Tibial nerve (tissue), 4 donors: ENCODE data around the gene UBE2L5. TPM values are rescaled to one million over a fixed set of nuclear protein-coding genes. Genes with fewer than 3 reads are reported as not detected.

Experiments
- DNase-seq, 2 donors: peaks; one replicate each; pipeline ENCODE4 v3.0.0-alpha.2; 2019; ENCODE audit warnings: low spot score in 2 of 2
- H3K27ac ChIP-seq, 4 donors: fragments of 200-600 bp; sonication (generic) in 3 of 4; one replicate each; pipeline ENCODE4 v1.5.1; 2017 to 2019; ENCODE audit warnings: mild to moderate bottlenecking in 1 of 4
- H3K27me3 ChIP-seq, 2 donors: fragments of 200-600 bp; sonication (generic) in 1 of 2; one replicate each; pipeline versions ENCODE4 v1.5.1 to v1.6.0; 2017 to 2019
- H3K36me3 ChIP-seq, 3 donors: fragments of 200-600 bp; sonication (generic); one replicate each; pipeline ENCODE4 v1.5.1; 2018 to 2019
- H3K4me1 ChIP-seq, 4 donors: fragments of 200-600 bp; sonication (generic) in 3 of 4; one replicate each; pipeline ENCODE4 v1.5.1; 2017 to 2019
- H3K4me3 ChIP-seq, 4 donors: fragments of 200-600 bp; sonication (generic) in 3 of 4; one replicate each; pipeline ENCODE4 v1.5.1; 2017 to 2019; ENCODE audit warnings: mild to moderate bottlenecking in 1 of 4, moderate library complexity in 1 of 4
- H3K9me3 ChIP-seq, 4 donors: fragments of 200-600 bp; sonication (generic) in 3 of 4; one replicate each; pipeline ENCODE4 v1.5.1; 2017 to 2019
- EP300 ChIP-seq, 2 donors: sonication (generic); formaldehyde crosslinking; IDR thresholded peaks; one replicate each; pipeline ENCODE4 v1.6.1; 2017; ENCODE audit warnings: antibody characterized with exemption in 2 of 2, mild to moderate bottlenecking in 1 of 2
- POLR2A ChIP-seq, 2 donors: fragments of 450-650 bp; IDR thresholded peaks; one replicate each; pipeline ENCODE4 v1.6.1; 2017; ENCODE audit warnings: antibody characterized with exemption in 2 of 2, mild to moderate bottlenecking in 2 of 2, moderate library complexity in 2 of 2
- WGBS, 2 donors: methylation state at CpG; one replicate each; pipeline ENCODE4 v1.1.5; 2018; 5-methylcytosine and 5-hydroxymethylcytosine counted together
- total RNA-seq, 4 donors: library from RNA; depleted of rRNA; stranded (reverse); fragments of >200 nt; gene quantifications; one replicate each; pipeline ENCODE4 v1.1.0, GENCODE V29; 2016
- TF ChIP-seq, protein P1 (sequence below), 5 experiments: fragments of 200-600 bp in 3 of 5; fragments of 450-650 bp in 2 of 5; sonication (generic) in 3 of 5; IDR thresholded peaks; one replicate each; pipeline ENCODE4 v1.5.1; 2016 to 2019; ENCODE audit warnings: antibody characterized with exemption in 5 of 5, mild to moderate bottlenecking in 3 of 5, moderate library complexity in 2 of 5

UBE2L5 gene
- total RNA-seq, 4 donors from 2014 or later, result not detected

DNA sequence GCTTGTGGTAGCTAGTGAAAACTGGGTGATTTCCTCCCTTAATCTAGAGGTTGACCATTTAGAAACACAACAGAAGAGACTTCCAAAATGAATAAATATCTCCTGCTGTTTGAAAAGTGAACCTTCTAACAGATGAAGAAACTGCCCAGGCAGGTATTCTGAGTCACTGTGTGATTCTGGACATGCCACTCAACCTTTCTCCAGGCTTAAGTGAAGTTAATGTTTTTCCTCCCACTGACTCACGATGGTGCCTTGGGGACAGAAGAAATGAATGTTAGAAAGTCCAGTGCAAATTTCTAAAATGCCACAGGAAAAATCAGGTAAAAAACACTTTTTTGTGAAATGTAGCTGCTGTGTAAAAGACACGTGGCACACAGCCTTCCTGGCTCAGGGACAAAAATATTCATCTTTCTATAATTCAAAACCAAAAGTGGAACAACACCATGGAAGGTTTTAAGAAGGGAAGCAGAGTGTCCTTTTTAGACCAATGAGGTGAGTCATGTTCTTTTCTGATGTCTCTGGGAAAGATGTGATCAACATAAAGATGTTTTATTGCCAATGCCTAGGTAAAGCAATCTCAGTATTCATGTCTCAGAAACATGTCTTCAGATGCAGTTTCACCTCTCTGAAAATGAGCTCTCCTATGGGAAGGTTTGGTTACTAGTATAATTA is 9.1 kb downstream of the UBE2L5 start:
- Histone ChIP-seq H3K27me3 (no peaks in the 10 kb centered on the region), H3K4me3 (no peak overlapping the region), H3K36me3 (no peaks in the 10 kb centered on the region), H3K9me3 (no peaks in the 10 kb centered on the region), H3K27ac (no peak overlapping the region), H3K4me1 (peaks cover 0 to 7% (median 3%) of the 10 kb centered on the region in 4 donors)
- no peak for TF ChIP-seq POLR2A (IDR thresholded peaks at IDR 0.05)
- TF ChIP-seq, protein P1, sequence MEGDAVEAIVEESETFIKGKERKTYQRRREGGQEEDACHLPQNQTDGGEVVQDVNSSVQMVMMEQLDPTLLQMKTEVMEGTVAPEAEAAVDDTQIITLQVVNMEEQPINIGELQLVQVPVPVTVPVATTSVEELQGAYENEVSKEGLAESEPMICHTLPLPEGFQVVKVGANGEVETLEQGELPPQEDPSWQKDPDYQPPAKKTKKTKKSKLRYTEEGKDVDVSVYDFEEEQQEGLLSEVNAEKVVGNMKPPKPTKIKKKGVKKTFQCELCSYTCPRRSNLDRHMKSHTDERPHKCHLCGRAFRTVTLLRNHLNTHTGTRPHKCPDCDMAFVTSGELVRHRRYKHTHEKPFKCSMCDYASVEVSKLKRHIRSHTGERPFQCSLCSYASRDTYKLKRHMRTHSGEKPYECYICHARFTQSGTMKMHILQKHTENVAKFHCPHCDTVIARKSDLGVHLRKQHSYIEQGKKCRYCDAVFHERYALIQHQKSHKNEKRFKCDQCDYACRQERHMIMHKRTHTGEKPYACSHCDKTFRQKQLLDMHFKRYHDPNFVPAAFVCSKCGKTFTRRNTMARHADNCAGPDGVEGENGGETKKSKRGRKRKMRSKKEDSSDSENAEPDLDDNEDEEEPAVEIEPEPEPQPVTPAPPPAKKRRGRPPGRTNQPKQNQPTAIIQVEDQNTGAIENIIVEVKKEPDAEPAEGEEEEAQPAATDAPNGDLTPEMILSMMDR (IDR thresholded peaks at IDR 0.05), result no peak
- TF ChIP-seq EP300 (IDR thresholded peaks at IDR 0.05), result no peak
- WGBS, 2 donors, result 59 to 63% methylated on average over 2 of the region's 2 CpGs
- DNase-seq, result no peak

DNA sequence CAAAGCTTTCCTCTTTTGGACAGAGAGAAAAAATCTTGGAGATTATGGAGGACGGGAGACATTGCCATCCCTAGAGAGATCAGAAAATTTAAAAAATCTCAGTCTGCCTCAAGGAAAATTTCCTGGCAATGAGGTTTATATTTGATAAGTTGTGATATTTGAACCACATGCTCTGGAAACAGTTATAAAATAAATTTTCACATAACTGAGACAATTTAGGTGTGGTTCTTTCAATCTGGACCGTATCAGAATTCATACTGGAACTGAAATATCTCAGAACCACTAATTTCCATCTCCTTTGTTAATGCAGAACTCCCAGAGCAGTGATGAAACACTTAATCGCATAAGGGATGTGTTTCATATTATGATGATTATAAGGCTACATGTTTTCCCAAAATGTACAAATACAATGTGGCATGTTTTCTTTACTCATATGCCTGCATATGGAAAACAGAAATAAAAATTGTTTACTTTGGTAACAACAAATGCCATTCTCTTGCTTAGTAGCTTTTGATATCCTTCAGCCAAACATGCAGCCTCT is 13.7 kb downstream of the UBE2L5 start:
- H3K4me3 ChIP-seq, result no peak overlapping the region
- H3K9me3 ChIP-seq, result no peaks in the 10 kb centered on the region
- no peaks in the 10 kb centered on the region for H3K27me3 ChIP-seq
- H3K36me3 ChIP-seq, result no peaks in the 10 kb centered on the region
- no peak overlapping the region for H3K27ac ChIP-seq
- no peaks in the 10 kb centered on the region for H3K4me1 ChIP-seq
- DNase-seq, result no peak
- TF ChIP-seq EP300 (IDR thresholded peaks at IDR 0.05) (no peak), POLR2A (IDR thresholded peaks at IDR 0.05) (no peak)
- TF ChIP-seq, protein P1 (IDR thresholded peaks at IDR 0.05), result no peak
- 52 to 57% methylated on average over 3 of the region's 3 CpGs for WGBS, 2 donors

DNA sequence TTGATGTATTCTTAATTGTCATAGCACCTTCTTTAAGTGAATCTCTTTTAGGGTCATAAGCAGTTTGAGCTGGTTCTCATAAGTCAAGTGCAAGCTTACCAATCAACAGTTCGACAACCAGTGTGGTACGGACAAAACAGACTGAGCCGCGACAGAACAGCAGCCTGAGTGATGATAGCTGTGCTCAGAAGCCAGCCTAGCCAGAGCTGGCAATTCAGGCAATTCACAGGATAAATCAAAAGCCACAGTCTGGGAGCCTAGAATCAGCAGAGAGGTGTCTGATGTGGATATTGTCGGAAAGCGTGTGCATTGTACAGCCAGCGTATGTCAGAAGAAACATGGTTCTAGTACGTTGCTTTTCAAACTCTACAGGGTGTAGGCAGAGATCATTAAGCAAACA is 14.9 kb downstream of the UBE2L5 start:
- no peak overlapping the region for H3K27ac ChIP-seq
- 90 to 91% methylated on average over 8 of the region's 8 CpGs for WGBS, 2 donors
- no peaks in the 10 kb centered on the region for H3K4me1 ChIP-seq

DNA sequence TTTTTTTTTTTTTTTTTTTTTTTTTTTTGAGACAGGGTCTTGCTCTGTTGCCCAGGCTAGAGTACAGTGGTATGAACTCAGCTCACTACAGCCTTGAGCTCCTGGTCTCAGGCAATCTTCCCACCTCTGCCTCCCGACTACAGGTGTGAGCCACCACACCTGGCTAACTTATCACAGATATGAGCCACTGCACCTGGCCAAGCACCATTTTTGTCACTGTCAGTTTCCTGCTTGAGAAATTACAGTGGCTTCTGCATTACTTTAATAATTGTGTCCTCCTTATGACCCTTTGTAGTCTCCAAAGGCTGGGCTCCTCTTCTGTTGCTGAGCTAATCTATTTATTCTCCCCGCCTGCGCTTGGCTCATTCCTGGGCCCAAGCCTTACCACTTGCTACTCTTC is 16.0 kb downstream of the UBE2L5 start:
- Histone ChIP-seq H3K9me3 (peaks cover 0 to 4% (median 0%) of the 10 kb centered on the region in 4 donors), H3K36me3 (no peaks in the 10 kb centered on the region), H3K4me3 (no peak overlapping the region), H3K4me1 (no peaks in the 10 kb centered on the region), H3K27ac (no peak overlapping the region), H3K27me3 (no peaks in the 10 kb centered on the region)
- no peak for DNase-seq
- TF ChIP-seq EP300 (IDR thresholded peaks at IDR 0.05), result no peak
- TF ChIP-seq, protein P1 (IDR thresholded peaks at IDR 0.05), result no peak
- no peak for TF ChIP-seq POLR2A (IDR thresholded peaks at IDR 0.05)
- 87 to 92% methylated on average over 3 of the region's 3 CpGs for WGBS, 2 donors

More for the DNA sequence above, 14.9 kb downstream of the UBE2L5 start:
- Histone ChIP-seq H3K9me3 (peaks cover 0 to 2% (median 0%) of the 10 kb centered on the region in 4 donors), H3K36me3 (no peaks in the 10 kb centered on the region), H3K27me3 (no peaks in the 10 kb centered on the region), H3K4me3 (no peak overlapping the region)
- no peak for TF ChIP-seq EP300 (IDR thresholded peaks at IDR 0.05)
- no peak for TF ChIP-seq POLR2A (IDR thresholded peaks at IDR 0.05)
- TF ChIP-seq, protein P1 (IDR thresholded peaks at IDR 0.05), result no peak
- no peak for DNase-seq

DNA sequence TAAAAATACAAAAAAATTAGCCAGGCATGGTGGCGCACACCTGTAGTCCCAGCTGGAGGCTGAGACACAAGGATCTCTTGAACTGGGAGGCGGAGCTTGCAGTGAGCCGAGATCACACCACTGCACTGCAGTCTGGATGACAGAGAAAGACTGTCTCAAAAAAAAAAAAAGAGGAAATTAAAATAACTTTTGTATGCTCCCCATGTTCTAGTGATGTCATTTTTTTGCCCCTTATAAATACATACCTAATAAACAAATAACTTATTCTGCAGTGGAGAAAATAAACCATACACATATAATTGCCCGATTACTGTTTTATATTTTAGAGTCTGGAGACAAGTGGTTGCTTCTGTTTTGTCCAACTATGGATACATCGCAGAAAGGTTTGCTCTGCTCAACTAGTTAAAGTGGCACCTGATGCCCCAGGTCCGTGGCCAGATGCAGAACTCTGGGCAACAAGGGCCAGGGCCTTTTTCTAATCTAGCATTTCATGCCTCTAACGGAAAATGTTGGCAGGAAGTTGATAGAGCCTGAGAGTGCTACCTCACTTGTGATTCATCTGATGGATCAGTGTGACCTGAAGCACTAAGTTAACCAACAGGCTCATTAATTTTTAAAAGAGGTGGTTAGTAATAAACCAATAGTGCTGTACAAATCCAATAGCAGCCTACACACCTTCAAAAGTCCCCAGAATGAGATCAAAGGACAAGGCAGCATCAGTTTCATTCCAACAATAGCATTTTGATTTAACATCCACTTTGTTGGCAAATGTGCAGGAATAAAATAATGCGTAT is 18.8 kb downstream of the UBE2L5 start:
- TF ChIP-seq POLR2A (IDR thresholded peaks at IDR 0.05) (no peak), EP300 (IDR thresholded peaks at IDR 0.05) (no peak)
- TF ChIP-seq, protein P1 (IDR thresholded peaks at IDR 0.05), result no peak
- Histone ChIP-seq H3K27ac (no peak overlapping the region), H3K27me3 (no peaks in the 10 kb centered on the region), H3K36me3 (no peaks in the 10 kb centered on the region), H3K4me1 (peaks cover 0 to 13% (median 9%) of the 10 kb centered on the region in 4 donors), H3K4me3 (no peak overlapping the region), H3K9me3 (peaks cover 0 to 4% (median 0%) of the 10 kb centered on the region in 4 donors)
- 71 to 74% methylated on average over 8 of the region's 8 CpGs for WGBS, 2 donors
- DNase-seq, result no peak
